Thoracic aorta (tissue), 2 donors: Measurements from ENCODE around the gene AP1AR. TPM values are rescaled to one million over a fixed set of nuclear protein-coding genes. Genes with fewer than 3 reads are reported as not detected.

Experiments
- ATAC-seq: fragments of 150-250 bp; one replicate; pipeline ENCODE4 v1.8.0; 2017; ENCODE audit warnings: low read depth; ENCODE audit not compliant: insufficient number of reproducible peaks, low FRiP score
- DNase-seq: peaks from one replicate; pipeline ENCODE4 v3.0.0-alpha.2; 2020; ENCODE audit warnings: low spot score
- H3K27ac ChIP-seq, 2 donors: fragments of 200-600 bp; sonication (generic); 1 replicate in 1 of 2; 2 replicates in 1 of 2; pipeline ENCODE4 v1.5.1; 2016; ENCODE audit warnings: mild to moderate bottlenecking in 2 of 2, moderate library complexity in 2 of 2
- H3K27me3 ChIP-seq: fragments of 200-600 bp; sonication (generic); replicated peaks from 2 replicates; pipeline ENCODE4 v1.6.0; 2016; ENCODE audit warnings: mild to moderate bottlenecking; ENCODE audit not compliant: insufficient read depth
- H3K36me3 ChIP-seq: fragments of 200-600 bp; sonication (generic); one replicate; pipeline ENCODE4 v1.5.1; 2016
- H3K4me1 ChIP-seq, 2 donors: fragments of 200-600 bp; sonication (generic); 1 replicate in 1 of 2; 2 replicates in 1 of 2; pipeline versions ENCODE4 v1.5.1 to v1.6.0; 2016; ENCODE audit warnings: low read depth in 2 of 2, mild to moderate bottlenecking in 1 of 2; ENCODE audit not compliant: control insufficient read depth in 1 of 2
- H3K4me3 ChIP-seq: fragments of 200-600 bp; sonication (generic); 2 replicates; pipeline ENCODE4 v1.5.1; 2016; ENCODE audit warnings: mild to moderate bottlenecking
- H3K9me3 ChIP-seq: fragments of 200-600 bp; sonication (generic); 2 replicates; pipeline ENCODE4 v1.5.1; 2016
- total RNA-seq, 2 donors: library from RNA; depleted of rRNA; stranded (reverse); fragments of >200 nt; gene quantifications; one replicate each; pipeline versions ENCODE4 v1.1.0 to v1.2.3, GENCODE V29; 2016
- TF ChIP-seq, protein P1 (sequence below): fragments of 200-600 bp; sonication (generic); IDR thresholded peaks from one replicate; pipeline ENCODE4 v1.5.1; 2019; ENCODE audit warnings: antibody characterized with exemption

Gene AP1AR
- total RNA-seq, 2 donors from 2014 or later = 10.0 to 27.9 TPM

DNA sequence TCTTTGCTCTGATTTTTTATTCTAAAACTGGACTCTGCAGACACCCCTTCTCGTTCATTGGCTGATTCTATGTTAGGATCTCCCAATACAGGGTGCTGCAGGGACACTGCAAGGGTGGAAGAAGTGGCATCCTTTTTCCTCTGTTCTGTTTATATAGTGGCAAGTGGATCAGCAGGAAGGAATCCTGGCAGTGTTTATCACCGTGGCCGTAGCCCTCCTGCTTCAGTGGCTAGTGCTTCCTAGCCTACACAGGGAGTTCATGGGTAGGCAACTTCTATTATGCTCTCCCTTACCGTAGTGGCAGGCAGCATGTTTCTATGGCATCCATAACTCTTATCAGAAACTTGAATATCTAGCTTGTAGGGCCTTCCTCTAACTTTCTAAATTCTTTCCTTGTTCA is 6.4 kb upstream of the AP1AR start:
- no peaks in the 10 kb centered on the region for H3K27me3 ChIP-seq
- H3K27ac ChIP-seq = no peak overlapping the region
- DNase-seq = no peak
- TF ChIP-seq, protein P1, sequence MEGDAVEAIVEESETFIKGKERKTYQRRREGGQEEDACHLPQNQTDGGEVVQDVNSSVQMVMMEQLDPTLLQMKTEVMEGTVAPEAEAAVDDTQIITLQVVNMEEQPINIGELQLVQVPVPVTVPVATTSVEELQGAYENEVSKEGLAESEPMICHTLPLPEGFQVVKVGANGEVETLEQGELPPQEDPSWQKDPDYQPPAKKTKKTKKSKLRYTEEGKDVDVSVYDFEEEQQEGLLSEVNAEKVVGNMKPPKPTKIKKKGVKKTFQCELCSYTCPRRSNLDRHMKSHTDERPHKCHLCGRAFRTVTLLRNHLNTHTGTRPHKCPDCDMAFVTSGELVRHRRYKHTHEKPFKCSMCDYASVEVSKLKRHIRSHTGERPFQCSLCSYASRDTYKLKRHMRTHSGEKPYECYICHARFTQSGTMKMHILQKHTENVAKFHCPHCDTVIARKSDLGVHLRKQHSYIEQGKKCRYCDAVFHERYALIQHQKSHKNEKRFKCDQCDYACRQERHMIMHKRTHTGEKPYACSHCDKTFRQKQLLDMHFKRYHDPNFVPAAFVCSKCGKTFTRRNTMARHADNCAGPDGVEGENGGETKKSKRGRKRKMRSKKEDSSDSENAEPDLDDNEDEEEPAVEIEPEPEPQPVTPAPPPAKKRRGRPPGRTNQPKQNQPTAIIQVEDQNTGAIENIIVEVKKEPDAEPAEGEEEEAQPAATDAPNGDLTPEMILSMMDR = no peak
- no peak overlapping the region for H3K4me3 ChIP-seq
- H3K36me3 ChIP-seq = no peaks in the 10 kb centered on the region
- H3K9me3 ChIP-seq = no peaks in the 10 kb centered on the region
- no peak for ATAC-seq
- H3K4me1 ChIP-seq = peaks cover under 1 to 2% of the 10 kb centered on the region in 2 donors

DNA sequence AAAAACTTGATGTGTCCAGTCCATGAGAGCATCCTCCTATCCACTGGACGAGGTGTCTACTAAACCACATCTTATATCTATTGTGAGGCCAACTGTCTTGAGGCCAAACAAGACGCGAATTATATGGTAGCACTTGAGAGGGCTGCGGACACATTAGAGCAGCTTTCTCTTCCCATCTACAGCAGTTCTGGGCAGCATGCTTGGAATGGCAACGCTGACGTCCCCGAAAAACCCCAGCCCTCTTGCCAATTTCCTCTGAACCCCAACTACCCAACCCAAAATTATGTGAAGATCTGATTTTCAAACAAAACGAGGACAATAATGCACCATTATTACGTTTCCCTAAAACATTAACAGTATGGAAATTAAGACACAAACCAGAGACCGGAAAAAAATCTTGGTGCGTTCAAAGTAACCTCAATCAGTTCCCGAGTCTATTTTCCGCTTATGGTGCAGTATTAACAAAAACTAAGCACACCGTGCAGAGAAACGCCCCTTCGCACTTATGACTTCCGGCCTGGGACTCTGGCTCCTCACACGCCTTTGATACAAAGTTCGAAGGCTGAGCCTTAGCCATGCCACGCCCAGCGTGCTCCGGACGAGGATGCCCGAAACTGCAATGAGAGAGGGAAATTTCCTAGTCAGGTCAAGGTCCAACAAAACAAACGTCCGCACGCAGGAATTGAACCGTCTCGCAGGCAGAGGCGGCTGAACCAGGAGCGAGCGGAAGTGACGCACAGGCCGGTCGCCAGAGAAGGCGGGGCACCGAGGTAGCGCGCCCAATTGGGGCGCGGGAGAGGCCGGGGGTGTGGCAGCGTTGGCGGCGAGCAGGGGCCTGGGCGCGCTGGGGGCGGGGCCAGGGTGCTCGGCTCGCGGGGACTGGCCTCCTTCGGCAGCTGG is 458 bp upstream of the AP1AR start:
- Histone ChIP-seq H3K27ac (peak overlapping the region; percentile 91 to 93), H3K9me3 (no peaks in the 10 kb centered on the region), H3K36me3 (no peaks in the 10 kb centered on the region), H3K4me1 (peaks cover 16 to 19% of the 10 kb centered on the region in 2 donors), H3K4me3 (peak overlapping the region; percentile 91), H3K27me3 (no peaks in the 10 kb centered on the region)
- ATAC-seq = peak; percentile 96
- TF ChIP-seq, protein P1 = no peak
- peak; percentile 82 for DNase-seq

DNA sequence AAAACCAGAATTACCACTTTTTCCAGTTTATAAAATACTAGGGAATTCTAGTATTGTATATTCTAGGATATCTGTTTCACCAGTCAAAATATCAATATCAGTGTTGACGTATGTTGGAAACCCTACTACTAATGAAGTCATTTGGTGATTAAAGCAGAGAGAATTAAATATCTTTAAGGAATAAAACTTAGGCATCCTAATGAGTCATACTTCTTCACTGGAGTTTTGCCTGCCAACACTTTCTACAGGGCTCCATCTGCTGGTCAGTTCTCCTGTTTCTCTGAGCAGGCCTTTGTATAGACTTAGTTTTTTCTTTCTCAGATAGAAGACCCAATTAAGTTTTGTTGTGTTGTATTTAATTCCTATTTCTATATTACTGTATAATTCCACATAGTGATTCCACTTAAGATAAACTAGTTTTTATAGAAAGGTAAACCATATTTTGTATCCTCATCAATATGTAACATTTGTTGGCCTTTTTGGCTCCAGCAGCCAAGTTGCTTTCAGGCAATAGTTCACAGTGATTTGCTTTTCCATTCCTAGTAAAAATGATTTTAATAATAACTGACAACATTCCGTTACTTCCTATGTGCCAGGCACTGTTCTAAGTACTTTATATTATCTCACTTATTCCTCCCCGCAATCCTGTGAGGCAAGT is 3.5 kb downstream of the AP1AR start:
- Histone ChIP-seq H3K9me3 (no peaks in the 10 kb centered on the region), H3K27me3 (no peaks in the 10 kb centered on the region), H3K27ac (no peak overlapping the region), H3K4me3 (no peak overlapping the region), H3K4me1 (peaks cover 14 to 19% of the 10 kb centered on the region in 2 donors), H3K36me3 (no peaks in the 10 kb centered on the region)
- DNase-seq (peak; percentile 33), ATAC-seq (no peak)
- TF ChIP-seq, protein P1 = peak; percentile 69

DNA sequence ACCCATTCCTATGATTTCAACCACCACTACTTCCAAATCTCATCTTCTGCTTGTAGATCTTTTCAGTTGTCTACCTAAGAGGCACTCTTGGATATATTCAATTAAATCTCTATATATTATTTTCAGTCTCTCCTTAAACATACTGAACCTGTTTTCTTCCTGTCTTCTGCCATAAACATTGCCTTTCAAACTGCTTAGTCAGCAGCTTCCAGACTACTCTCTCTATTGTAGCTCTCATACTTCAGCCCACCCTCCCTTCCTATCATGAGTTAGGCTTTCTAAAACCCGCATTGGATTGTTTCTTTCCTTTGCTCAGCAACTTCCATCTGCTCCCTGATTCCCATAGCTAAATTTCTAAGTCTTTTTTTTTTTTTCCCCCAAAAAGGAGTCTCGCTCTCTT is 4.5 kb downstream of the AP1AR start:
- Histone ChIP-seq H3K9me3 (no peaks in the 10 kb centered on the region), H3K27ac (no peak overlapping the region), H3K4me1 (peaks cover 8 to 12% of the 10 kb centered on the region in 2 donors), H3K4me3 (no peak overlapping the region), H3K36me3 (no peaks in the 10 kb centered on the region), H3K27me3 (no peaks in the 10 kb centered on the region)
- TF ChIP-seq, protein P1 = no peak
- no peak for DNase-seq
- no peak for ATAC-seq

DNA sequence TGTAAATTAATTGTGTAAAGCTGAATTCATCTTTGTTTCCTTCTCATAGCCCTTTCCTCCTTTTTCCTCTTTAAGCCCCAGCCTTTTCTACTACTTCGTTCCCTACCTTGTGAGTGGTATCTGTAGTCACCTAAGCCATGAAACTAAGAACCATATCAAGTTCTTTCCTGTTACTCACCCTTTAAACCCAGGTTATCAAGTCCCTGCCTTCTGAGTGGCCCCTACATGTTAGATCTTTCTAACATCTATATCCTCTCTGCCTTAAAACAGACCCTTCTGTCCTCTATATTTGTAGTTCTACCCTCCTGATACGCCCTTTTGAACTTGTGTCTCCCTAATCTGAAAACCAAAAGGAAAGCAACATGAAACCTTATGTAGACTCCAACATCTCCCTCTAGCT is 7.2 kb downstream of the AP1AR start:
- H3K36me3 ChIP-seq = no peaks in the 10 kb centered on the region
- DNase-seq (no peak), ATAC-seq (no peak)
- no peak overlapping the region for H3K4me3 ChIP-seq
- no peaks in the 10 kb centered on the region for H3K4me1 ChIP-seq
- H3K27me3 ChIP-seq = no peaks in the 10 kb centered on the region
- TF ChIP-seq, protein P1 = no peak
- no peak overlapping the region for H3K27ac ChIP-seq
- H3K9me3 ChIP-seq = no peaks in the 10 kb centered on the region
